ENCODE measurements around the gene FMO5.

DNA sequence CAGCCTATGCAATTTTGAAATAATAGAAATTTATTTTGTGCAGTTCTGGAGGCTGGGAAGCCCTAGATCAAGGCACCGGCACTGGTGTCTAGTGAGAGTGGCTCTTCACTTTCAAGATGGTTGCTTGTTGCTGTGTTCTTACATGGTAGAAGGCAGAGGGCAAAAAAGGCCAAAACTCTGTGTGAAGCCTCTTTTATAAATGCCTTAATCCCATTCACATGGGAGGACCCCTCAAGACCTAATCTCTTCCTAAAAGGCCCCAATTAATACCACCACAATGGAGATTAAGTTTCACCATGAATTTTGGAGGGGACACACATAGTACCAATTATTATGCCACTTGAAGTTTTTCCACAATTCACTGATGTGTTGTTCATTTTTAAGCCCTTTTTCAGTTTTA is 73.9 kb downstream of the FMO5 start:
- no peak for TF ChIP-seq CTCF (conservative IDR thresholded peaks at IDR 0.05; ENCODE audit: low read depth, low read length)
- TF ChIP-seq EZH2phosphoT487 (IDR thresholded peaks at IDR 0.05; ENCODE audit: borderline replicate concordance, low read length), result no peak
- no peak for TF ChIP-seq EZH2 (IDR thresholded peaks at IDR 0.05; ENCODE audit: low read length, unreplicated experiment)
